GM18517 (cell line): ENCODE measurements around the gene CACYBP.

ENCODE experiments used
- ATAC-seq: cut with Tn5 transposase; IDR thresholded peaks from one replicate; pipeline ENCODE4 v1.9.1; 2021; ENCODE audit warnings: mild to moderate bottlenecking, moderate library complexity; ENCODE audit not compliant: unreplicated experiment

The CACYBP gene

GRCh38 chr1:174999936-175000696 is at the start of gene CACYBP:
TSS of gene CACYBP (plus strand) at chr1:174999947. CDS start at chr1:175000181, 234 bp downstream.
- peak; percentile 2 for ATAC-seq

- peak; percentile 62 for ATAC-seq
Observed at GRCh38 chr1:174953285-174954072, 46.3 kb upstream of the CACYBP start.

- ATAC-seq: peak; percentile 22
Observed at GRCh38 chr1:174954073-174954460, 45.7 kb upstream of the CACYBP start.

GRCh38 chr1:174954671-174955669 is 44.8 kb upstream of the CACYBP start:
- ATAC-seq: no peak

GRCh38 chr1:174956086-174956485 is 43.7 kb upstream of the CACYBP start:
- no peak for ATAC-seq

GRCh38 chr1:174956976-174957375 is 42.8 kb upstream of the CACYBP start:
- no peak for ATAC-seq

- ATAC-seq: no peak
Observed at GRCh38 chr1:174957829-174958228, 41.9 kb upstream of the CACYBP start.

GRCh38 chr1:174958396-174958795 is 41.4 kb upstream of the CACYBP start:
- ATAC-seq: no peak

- ATAC-seq: no peak
Observed at GRCh38 chr1:174960362-174960761, 39.4 kb upstream of the CACYBP start.

GRCh38 chr1:174963529-174964125 is 36.1 kb upstream of the CACYBP start:
- ATAC-seq: no peak

- ATAC-seq: no peak
Observed at GRCh38 chr1:174964261-174964971, 35.3 kb upstream of the CACYBP start.

GRCh38 chr1:174964972-174965361 is 34.8 kb upstream of the CACYBP start:
- no peak for ATAC-seq

GRCh38 chr1:174965362-174966007 is 34.3 kb upstream of the CACYBP start:
- no peak for ATAC-seq

GRCh38 chr1:174966008-174966572 is 33.7 kb upstream of the CACYBP start:
- no peak for ATAC-seq

- ATAC-seq: no peak
Observed at GRCh38 chr1:174967845-174968705, 31.7 kb upstream of the CACYBP start.

- ATAC-seq: peak; percentile 79
Observed at GRCh38 chr1:174968750-174969244, 30.9 kb upstream of the CACYBP start.

- no peak for ATAC-seq
Observed at GRCh38 chr1:174969977-174970376, 29.8 kb upstream of the CACYBP start.

GRCh38 chr1:174971466-174971865 is 28.3 kb upstream of the CACYBP start:
- no peak for ATAC-seq
